Effector CD8-positive, alpha-beta T cell (primary cell): Measurements from ENCODE around the gene OTOF.

ENCODE experiments used
- DNase-seq: peaks from one replicate; lab custom pipeline; 2025; lab: John Stamatoyannopoulos, UW

OTOF gene

GRCh38 chr2:26407526-26407925, 70.4 kb downstream of the OTOF start:
- DNase-seq, result no peak
